COLO829 (cell line): Measurements from ENCODE around the gene ZNF664.
"Not testable (repeated sequence)": the region's sequence is repeated elsewhere in the genome, so short reads cannot be mapped to it uniquely, and the experiment has no call there.

ENCODE experiments used
- DNase-seq: peaks from one replicate; pipeline ENCODE4 v3.0.0; 2012; ENCODE audit warnings: low spot score

The ZNF664 gene

DNA sequence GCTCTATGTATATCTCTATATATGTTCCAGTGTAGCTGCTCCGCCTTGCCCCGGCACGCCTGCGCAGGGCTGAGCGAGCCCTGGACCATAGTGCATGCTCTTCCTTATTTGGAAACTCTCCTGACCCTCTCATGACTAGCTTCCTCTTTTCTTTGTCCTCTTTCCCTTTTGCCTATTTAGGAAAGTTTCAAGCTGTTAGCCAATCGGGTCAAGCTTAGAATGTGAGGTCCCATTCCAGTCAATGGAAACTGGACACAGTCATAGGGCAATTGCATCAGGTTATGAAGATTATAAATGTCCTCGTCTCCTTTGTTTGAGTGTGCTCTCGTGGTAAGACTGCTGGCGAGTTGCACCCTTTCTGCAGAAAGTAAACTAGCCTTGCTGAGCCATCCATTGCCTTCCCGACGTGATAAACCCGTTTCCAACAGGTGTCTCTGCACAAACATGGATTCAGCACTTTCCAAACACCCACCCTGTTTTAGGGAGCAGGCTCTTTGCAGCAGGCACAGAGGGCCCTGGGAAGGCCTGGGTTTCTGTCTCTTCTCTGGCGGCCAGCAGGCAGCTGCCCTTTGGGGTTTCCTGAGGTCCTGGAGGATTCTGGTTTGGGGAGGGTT is 31.3 kb upstream of the ZNF664 start:
- DNase-seq: no peak

DNA sequence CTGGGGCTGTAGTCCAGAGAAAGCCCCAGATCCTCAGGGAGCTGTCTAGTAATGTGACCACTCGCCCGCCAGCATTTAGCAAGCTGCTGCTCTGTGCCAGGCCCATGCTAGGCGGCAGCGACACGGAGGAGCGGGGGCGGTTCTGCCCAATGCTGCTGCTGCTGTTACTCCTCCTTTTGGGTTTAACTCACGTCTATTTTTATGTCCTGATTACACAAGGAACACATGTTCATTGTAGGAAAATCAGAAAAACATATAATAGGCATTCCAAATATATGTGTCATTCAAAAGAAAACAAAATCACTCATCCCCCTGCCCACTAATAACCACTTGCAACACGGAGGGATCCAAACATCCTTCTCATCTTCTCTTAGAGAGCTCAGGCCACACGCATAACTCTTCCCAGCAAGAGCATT is 30.8 kb upstream of the ZNF664 start:
- no peak for DNase-seq

GRCh38 chr12:123942911-123943648 is 29.9 kb upstream of the ZNF664 start:
- DNase-seq: no peak

GRCh38 chr12:123943816-123944215 is 29.2 kb upstream of the ZNF664 start:
- no peak for DNase-seq

GRCh38 chr12:123944696-123945095 is 28.3 kb upstream of the ZNF664 start:
- DNase-seq: no peak

- no peak for DNase-seq
Measured at GRCh38 chr12:123945287-123946151, 27.5 kb upstream of the ZNF664 start.

GRCh38 chr12:123946152-123946515 is 26.9 kb upstream of the ZNF664 start:
- no peak for DNase-seq

DNA sequence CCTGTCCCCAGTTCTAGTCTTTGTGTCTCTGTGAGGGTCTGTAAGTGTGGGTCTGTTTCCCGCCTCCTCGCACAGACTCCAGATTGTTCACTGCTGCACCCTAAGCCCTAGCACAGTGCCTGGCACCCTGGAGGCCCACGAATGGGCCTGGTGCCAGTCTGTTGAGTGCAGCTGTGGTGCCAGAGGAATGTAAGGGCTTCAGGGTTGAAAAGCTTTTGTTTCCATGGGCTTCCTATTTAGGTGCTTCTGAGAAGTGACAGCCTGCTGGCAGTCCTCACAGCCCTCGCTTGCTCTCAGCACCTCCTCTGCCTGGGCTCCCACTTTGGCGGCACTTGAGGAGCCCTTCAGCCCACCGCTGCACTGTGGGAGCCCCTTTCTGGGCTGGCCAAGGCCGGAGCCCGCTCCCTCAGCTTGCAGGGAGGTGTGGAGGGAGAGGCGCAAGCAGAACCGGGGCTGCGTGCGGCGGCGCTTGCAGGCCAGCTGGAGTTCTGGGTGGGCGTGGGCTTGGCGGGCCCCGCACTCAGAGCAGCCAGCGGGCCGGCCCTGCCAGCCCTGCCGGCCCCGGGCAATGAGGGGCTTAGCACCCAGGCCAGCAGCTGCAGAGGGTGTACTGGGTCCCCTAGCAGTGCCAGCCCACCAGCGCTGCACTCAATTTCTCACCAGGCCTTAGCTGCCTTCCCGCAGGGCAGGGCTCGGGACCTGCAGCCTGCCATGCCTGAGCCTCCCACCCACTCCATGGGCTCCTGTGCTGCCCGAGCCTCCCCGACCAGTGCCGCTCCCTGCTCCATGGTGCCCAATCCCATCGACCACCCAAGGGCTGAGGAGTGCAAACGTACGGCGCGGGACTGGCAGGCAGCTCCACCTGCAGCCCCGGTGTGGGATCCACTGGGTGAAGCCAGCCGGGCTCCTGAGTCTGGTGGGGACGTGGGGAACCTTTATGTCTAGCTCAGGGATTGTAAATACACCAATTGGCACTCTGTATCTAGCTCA is 26.2 kb upstream of the ZNF664 start:
- DNase-seq: not testable (repeated sequence)

- not testable (repeated sequence) for DNase-seq
Measured at GRCh38 chr12:123947531-123947930, 25.5 kb upstream of the ZNF664 start.

DNA sequence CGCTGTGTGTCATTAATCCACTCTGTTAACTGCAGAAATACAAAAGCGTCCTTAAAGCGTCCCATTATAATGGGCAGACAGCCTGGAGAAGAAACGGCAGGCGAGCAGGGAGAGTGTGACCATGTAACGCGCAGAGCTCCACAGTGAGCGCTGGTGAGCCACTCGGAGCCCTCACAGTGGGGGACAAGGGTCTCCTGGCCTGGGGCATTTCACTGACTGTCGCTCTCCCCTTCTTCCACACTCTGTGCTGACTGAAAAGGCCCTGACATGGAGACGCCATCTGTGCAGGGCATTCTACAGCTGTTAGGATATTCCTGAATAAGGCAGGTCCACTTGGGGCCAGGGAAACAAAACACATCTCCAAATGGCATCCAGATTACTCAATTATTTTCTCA is 24.6 kb upstream of the ZNF664 start:
- DNase-seq: no peak

DNA sequence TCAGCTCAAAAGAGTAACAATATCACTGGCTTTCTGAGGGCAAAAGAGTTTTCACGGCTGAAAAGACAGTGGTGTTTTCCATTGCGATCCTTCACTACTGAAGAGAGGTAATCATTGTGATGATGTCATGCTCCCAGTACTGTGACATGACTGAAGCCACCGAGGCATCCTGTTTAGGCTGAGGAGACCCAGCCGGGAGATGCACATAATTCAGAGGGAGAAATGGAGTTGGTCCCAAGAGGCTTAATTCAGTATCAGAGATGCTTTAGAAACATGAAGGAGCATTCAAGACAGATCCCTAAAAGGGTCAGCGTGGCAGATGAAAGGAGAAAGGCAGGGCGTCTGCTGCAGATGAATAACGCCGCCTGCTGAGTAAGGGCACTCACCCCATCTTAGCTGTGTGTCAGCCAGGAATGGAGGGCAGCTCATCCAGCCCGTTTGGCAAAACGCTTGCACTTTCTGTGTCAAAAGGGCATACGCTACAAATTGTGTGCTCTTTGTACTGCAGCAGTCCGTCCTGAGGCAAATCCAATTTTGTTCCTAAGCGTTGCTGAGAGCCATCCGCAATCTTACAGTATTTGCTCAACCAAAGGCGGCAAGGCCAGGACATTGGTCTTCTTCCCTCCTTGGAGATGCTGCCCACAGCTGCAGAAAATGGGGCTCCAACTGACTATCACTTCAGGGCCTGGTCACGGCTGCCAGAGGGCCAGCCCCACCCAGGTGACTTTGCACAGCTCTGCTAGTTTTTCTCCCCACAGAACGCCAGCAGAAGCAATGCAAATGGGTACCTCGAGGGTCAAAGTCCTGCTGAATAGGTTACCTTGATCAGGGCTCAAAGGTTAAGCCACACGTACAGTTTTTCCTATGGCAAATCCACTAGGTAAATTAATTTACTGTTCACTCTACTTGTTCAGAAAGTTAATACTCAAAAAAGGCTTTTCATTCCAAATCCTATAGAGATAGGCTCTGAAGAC is 23.9 kb upstream of the ZNF664 start:
- no peak for DNase-seq

DNA sequence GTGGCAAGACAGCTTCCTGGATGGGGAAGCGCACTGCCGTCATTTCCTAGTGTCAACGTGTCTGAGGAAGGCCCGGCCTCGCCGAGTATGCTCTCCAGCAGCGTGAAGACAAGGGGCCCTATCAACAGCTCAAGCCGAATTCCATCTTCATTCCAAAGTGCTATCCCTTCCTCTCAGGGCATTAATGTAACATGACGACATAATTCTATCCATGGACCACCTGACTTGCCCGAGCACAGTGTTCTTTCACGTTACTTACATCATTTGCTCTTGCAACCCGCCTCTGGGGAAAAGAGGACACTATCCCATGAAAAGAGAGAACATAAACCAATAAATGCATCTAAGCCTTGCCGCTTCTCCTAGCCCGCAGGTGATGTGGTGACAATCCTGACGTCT is 23.2 kb upstream of the ZNF664 start:
- DNase-seq: no peak

DNA sequence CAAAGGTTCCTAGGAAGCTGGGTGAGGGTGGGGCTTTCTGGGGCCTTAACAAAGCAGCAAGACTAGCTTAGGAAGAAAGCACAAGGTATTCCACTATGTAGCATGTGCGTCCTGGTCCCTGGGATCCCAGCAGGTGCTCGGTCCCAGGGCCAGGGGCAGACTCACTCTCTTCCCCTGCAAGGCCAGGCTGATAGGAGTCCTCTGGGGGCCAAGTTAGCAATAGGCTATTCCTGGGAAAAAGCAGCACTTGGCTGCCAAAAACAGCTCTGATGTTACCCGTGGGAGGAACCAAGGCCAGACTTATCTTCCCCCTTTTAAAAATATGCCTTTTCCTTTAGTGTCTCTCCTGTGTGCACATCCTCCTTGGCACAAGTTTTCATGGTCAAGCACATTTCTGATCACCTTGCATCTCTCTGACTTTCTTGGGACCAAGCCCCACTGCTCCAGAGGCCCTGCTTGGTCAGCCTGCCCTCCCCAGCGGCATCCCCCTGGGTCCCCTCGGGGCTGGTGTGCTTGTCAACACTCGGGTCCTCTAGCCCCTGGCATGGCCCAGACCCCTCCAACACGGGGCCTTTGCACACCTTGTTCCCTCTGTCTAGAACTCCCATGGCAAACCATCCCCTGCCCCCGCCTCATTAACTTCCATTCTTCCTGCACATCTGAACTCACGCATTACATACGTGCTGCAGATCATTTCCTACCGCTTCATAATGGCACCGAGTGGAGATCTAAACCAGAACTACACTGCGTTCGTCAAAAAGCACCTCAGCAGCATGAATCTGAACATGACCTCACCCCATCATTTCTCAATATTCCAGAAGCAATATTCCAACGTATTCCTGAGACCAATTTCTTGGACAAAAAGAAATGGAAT is 22.3 kb upstream of the ZNF664 start:
- no peak for DNase-seq

DNA sequence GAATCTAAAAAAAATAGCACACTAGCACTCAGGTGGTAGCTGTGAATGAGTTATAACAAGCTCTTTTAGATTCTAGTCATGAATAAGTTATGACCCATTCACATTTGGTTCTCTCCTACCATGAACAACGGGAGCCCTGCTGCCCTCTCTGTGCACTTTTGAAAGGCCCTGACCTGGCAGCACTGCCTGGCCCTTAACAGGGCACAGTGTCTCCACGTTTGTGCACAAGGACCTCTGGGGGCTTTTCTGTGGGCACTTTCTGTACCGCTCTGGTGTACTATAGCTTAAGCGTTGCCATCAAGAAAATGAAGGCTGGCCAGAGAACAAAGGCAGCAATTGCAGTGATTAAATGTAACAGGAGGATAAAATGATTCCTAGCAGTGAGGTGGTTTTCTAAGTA is 21.5 kb upstream of the ZNF664 start:
- DNase-seq: no peak

DNA sequence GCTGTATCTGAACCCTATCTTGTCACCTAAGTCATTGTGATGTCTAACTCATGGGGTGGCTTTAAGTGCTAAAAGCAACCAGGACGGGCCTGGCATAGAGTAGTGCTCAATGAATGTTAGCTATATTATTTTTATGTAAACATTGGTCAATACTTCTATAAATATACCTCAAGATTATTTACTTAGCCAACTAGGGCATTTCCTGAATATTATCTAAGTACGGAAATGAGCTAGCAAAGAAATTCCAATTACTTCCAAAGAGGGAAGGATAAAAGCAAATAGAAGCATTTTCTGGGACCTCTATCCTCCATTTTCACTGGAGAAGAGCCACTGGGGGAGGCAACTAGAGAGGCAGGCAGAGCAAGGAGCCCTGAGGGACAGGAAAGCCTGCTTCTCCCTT is 21.0 kb upstream of the ZNF664 start:
- DNase-seq: no peak

- no peak for DNase-seq
Measured at GRCh38 chr12:123954647-123955350, 18.2 kb upstream of the ZNF664 start.

DNA sequence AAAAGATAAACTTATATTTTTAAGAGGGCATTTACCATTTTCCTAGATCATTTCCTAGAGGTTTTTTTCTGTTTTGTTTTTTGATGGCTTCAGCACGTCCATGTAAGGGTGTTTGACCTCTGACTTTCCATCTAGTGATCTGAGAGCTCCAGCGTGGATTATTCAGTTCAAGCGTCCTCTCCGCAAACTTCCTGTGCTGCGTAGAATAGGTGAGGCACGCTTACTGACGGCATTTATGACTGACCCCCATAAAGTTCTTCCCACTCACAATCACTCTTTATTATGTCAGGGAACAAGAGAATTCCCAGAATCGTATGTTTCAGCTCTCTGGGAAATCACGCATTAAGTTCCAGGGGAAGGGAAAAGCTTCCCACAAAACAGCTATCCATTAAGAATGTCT is 16.8 kb upstream of the ZNF664 start:
- no peak for DNase-seq

- no peak for DNase-seq
Measured at GRCh38 chr12:123957196-123957595, 15.8 kb upstream of the ZNF664 start.

DNA sequence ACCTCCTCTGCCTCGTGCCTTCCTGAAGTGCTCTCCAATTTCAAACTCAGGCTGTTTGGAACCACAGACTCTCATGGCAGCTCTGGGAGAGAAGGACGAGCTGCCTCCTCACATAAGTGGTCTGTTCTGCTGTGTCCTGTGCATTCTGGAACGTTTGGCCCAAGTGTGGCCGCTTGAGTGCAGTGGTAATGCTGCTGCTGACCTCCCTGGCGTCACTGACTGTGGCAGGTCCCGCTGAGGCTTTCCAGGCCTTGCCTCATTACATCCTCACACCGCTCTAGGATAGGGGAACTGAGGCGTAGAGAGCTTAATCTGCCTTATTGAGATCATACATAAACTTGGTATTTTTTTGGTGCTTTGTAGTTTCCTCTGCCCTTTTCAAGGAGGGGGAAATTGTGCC is 14.6 kb upstream of the ZNF664 start:
- no peak for DNase-seq
